Coronary artery (tissue), 2 donors: ENCODE results near the gene MSANTD1.

Source experiments
- DNase-seq: peaks from one replicate; pipeline ENCODE4 v3.0.0-alpha.2; 2017; ENCODE audit warnings: low spot score
- H3K27ac ChIP-seq, 2 donors: fragments of 200-600 bp; sonication (generic); one replicate each; pipeline ENCODE4 v1.5.1; 2016 to 2019
- H3K4me3 ChIP-seq: fragments of 200-600 bp; sonication (generic); 2 replicates; pipeline ENCODE4 v1.5.1; 2016; ENCODE audit warnings: mild to moderate bottlenecking, moderate library complexity
- CTCF ChIP-seq: fragments of 200-600 bp; sonication (generic); IDR thresholded peaks from one replicate; pipeline ENCODE4 v1.5.1; 2019; ENCODE audit warnings: antibody characterized with exemption

MSANTD1 gene

GRCh38 chr4:3248178-3248480, 830 bp upstream of the MSANTD1 start:
- DNase-seq = no peak
- Histone ChIP-seq H3K4me3 (no peak overlapping the region), H3K27ac (no peak overlapping the region)
- no peak for TF ChIP-seq CTCF

GRCh38 chr4:3249711-3250437, 915 bp downstream of the MSANTD1 start:
- H3K27ac ChIP-seq = no peak overlapping the region
- no peak for TF ChIP-seq CTCF
- no peak for DNase-seq
- H3K4me3 ChIP-seq = no peak overlapping the region

- DNase-seq = no peak
- no peak overlapping the region for H3K27ac ChIP-seq
- TF ChIP-seq CTCF = no peak
- no peak overlapping the region for H3K4me3 ChIP-seq
Observed at GRCh38 chr4:3250438-3250955, 1.5 kb downstream of the MSANTD1 start.

- no peak for TF ChIP-seq CTCF
- H3K4me3 ChIP-seq = no peak overlapping the region
- H3K27ac ChIP-seq = no peak overlapping the region
- DNase-seq = no peak
Observed at GRCh38 chr4:3250956-3251690, 2.2 kb downstream of the MSANTD1 start.

- TF ChIP-seq CTCF = no peak
- Histone ChIP-seq H3K27ac (no peak overlapping the region), H3K4me3 (no peak overlapping the region)
- DNase-seq = no peak
Observed at GRCh38 chr4:3251691-3252479, 2.9 kb downstream of the MSANTD1 start.

- Histone ChIP-seq H3K4me3 (no peak overlapping the region), H3K27ac (no peak overlapping the region)
- TF ChIP-seq CTCF = no peak
- no peak for DNase-seq
Observed at GRCh38 chr4:3252480-3252828, 3.5 kb downstream of the MSANTD1 start.
